ENCODE data around the gene STRADA.
"Not testable (repeated sequence)": the region's sequence is repeated elsewhere in the genome, so short reads cannot be mapped to it uniquely, and the experiment has no call there.

The STRADA gene

GRCh38 chr17:63754046-63754445 lies 12.4 kb upstream of the STRADA start:
- DNase-seq (ENCODE audit: low spot score), result no peak

GRCh38 chr17:63753215-63753614 lies 11.6 kb upstream of the STRADA start:
- DNase-seq (ENCODE audit: low spot score), result no peak

- no peak for DNase-seq (ENCODE audit: low spot score)
Measured at GRCh38 chr17:63752707-63753106, 11.1 kb upstream of the STRADA start.

- DNase-seq (ENCODE audit: low spot score), result no peak
Measured at GRCh38 chr17:63751806-63752205, 10.2 kb upstream of the STRADA start.

GRCh38 chr17:63741143-63741407 lies 524 bp downstream of the STRADA start:
- no peak for DNase-seq (ENCODE audit: low spot score)

- DNase-seq (ENCODE audit: low spot score), result peak; percentile 4
Measured at GRCh38 chr17:63740464-63741142, 996 bp downstream of the STRADA start.

GRCh38 chr17:63735691-63736090 lies 5.9 kb downstream of the STRADA start:
- no peak for DNase-seq (ENCODE audit: low spot score)

- no peak for DNase-seq (ENCODE audit: low spot score)
Measured at GRCh38 chr17:63722403-63722802, 19.2 kb downstream of the STRADA start.

GRCh38 chr17:63720194-63720593 lies 21.4 kb downstream of the STRADA start:
- DNase-seq (ENCODE audit: low spot score), result not testable (repeated sequence)

GRCh38 chr17:63718988-63719387 lies 22.6 kb downstream of the STRADA start:
- DNase-seq (ENCODE audit: low spot score), result no peak

GRCh38 chr17:63716426-63716825 lies 25.2 kb downstream of the STRADA start:
- no peak for DNase-seq (ENCODE audit: low spot score)

GRCh38 chr17:63714550-63715277 lies 26.9 kb downstream of the STRADA start:
- no peak for DNase-seq (ENCODE audit: low spot score)

- DNase-seq (ENCODE audit: low spot score), result no peak
Measured at GRCh38 chr17:63709110-63709509, 32.5 kb downstream of the STRADA start.

- no peak for DNase-seq (ENCODE audit: low spot score)
Measured at GRCh38 chr17:63707151-63707550, 34.4 kb downstream of the STRADA start.

GRCh38 chr17:63706336-63707082 lies 35.1 kb downstream of the STRADA start:
- no peak for DNase-seq (ENCODE audit: low spot score)

GRCh38 chr17:63705657-63706056 lies 35.9 kb downstream of the STRADA start:
- DNase-seq (ENCODE audit: low spot score), result no peak

GRCh38 chr17:63704836-63705235 lies 36.8 kb downstream of the STRADA start:
- no peak for DNase-seq (ENCODE audit: low spot score)

- DNase-seq (ENCODE audit: low spot score), result no peak
Measured at GRCh38 chr17:63704259-63704576, 37.4 kb downstream of the STRADA start.

- DNase-seq (ENCODE audit: low spot score), result no peak
Measured at GRCh38 chr17:63703556-63704258, 37.9 kb downstream of the STRADA start.

GRCh38 chr17:63703029-63703428 lies 38.6 kb downstream of the STRADA start:
- DNase-seq (ENCODE audit: low spot score), result no peak

GRCh38 chr17:63702721-63703015 lies 38.9 kb downstream of the STRADA start:
- no peak for DNase-seq (ENCODE audit: low spot score)

GRCh38 chr17:63701868-63702720 lies 39.5 kb downstream of the STRADA start:
- DNase-seq (ENCODE audit: low spot score), result peak; percentile 51

Data from germinal center (tissue), 1 donor.